A204.1 (cell line): Measurements from ENCODE around the gene FCAMR.

ENCODE experiments used
- FAIRE-seq: peaks from 2 replicates; lab custom pipeline; 2012; peaks lifted over from hg19 to GRCh38; lab: Jason Lieb, UNC

The FCAMR gene, protein sequence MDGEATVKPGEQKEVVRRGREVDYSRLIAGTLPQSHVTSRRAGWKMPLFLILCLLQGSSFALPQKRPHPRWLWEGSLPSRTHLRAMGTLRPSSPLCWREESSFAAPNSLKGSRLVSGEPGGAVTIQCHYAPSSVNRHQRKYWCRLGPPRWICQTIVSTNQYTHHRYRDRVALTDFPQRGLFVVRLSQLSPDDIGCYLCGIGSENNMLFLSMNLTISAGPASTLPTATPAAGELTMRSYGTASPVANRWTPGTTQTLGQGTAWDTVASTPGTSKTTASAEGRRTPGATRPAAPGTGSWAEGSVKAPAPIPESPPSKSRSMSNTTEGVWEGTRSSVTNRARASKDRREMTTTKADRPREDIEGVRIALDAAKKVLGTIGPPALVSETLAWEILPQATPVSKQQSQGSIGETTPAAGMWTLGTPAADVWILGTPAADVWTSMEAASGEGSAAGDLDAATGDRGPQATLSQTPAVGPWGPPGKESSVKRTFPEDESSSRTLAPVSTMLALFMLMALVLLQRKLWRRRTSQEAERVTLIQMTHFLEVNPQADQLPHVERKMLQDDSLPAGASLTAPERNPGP

DNA sequence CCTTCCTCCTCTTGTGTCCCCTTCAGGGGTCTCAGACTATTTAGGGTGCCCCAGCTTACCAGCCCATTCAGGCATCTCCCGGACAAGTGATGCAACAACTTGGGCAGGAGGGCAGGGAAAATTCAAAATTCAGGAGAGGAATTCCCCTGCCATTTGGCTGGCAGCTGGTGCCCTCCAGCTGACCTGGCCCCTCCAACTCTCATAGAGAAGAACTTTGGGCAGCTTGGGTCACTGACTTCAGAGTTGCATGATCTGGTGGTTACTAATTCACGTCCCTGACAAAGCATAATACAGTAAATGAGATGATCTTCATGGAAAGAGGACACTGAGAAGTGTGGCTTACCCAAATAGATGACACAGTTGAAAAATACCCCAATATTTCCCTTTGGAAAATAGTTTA, at the start of gene FCAMR:
FCAMR (minus strand) TSS at position 15 of the 400 bp plus-strand sequence. CDS start 335 bp downstream, outside the sequence.
- no peak for FAIRE-seq

DNA sequence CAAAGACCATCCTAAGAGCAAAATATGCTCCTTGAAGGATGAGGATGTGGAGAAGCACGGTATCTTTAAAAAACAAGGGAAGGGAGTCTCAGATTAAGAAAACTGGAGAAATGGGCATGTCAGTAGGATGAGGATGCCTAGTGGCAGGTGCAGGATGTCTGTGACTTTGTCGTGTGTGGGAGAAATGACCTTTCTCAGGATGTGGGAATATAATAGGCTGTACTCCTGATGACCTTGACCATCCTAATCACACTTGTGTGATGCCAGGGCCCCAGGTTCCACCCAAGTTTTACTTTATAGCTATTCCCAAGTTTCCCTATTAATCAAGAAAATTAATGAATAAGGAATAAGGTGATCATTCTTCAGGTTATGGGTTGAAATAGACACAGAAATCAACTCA, 49.4 kb upstream of the FCAMR start:
- FAIRE-seq: no peak

DNA sequence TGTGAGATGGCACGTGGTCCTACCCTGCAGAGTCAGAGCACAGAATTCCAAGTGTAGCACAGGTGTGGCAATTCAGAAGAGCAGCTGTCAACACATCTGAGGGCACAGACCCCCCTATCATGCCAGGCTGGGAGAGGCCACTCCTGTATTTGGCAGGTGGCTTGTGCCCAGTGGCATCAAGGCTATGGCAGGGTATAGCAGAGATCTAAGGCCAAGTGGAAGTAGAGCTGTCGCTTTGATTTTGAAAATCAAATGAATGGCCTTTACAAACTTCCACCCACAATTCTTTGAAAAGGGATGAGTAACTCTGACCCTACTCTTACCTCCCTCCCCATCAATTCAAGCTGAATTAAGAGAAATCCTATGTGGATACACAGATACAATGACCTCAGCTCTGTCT, 48.9 kb upstream of the FCAMR start:
- FAIRE-seq: no peak

DNA sequence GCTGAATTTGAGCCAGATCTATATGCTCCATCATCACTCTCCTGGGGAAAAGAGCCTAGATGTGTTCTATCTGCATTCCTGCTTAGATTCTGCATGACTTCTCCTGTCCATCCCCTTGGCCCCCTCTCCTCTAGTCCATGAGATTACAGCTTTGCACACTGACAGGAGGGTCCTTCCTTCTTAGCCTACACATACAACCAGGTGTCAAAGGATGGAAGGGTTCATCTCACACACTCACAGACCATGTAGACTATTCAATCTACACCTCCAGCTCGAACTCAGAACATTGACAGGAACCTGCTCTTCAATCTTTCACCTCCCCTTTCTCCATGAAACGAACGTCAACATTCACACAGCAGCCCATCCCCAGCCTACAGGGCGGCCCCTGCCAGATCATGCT, 48.4 kb upstream of the FCAMR start:
- FAIRE-seq: no peak

DNA sequence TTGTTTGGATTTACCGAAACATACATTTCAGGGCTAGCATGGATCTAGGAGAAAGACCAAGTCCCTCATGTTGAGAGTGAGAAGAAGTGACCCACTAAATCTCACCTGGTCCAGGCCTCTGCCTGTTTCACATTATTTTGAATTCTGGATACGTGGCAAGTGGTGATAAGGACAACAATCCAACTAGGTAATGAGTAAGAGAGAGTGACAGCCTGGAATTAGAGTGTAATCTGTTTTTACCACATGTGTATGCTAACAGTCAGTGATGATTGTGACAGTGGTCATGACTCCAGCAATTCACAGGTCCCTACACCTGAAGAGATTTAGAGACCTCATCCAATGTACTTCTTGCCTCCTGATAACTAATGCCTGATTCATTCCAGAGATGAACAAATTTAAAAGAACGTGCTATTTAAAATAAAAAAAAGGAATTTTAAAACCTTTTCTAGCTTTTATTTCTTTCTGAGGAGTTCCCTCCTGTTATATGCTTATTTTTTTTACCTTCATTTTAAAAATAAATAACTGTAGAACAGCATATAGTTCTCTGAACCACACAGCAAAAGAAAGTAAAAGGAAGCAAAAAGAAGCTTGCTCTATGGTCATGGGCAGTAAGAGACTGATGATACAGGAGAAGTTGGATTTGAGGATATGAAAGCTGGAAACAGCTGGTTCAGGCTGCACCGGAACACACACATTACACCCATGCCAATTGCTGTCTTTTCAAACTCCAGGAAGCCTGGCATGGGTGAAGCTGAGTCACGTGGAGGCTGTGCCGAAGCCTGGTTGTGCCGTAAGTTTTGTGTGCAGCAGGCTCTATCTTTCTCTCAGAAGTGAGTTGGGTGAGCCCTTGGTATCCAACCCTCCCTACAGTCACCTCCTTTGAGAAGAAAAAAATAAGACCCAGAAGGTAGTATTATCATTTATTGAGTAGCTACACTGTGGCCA, 47.6 kb upstream of the FCAMR start:
- FAIRE-seq: no peak

DNA sequence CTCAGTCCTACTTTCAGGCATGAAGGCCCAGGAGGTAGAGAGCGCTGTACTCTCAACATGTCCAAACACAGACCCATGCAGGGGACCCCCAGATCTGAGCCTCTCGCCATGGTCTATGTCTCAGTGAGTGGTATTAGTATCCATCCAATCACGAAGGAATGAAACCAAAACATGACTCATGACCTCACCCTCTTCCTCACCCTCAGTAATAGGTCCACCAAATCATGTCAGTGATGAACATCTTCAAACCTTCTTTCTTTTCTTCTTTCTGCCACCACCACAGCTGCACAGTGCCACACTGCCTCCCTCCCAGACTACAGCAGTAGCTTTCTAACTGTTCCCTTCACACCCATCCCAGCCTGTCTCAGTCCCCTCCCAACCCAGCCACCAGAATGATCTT, 45.5 kb upstream of the FCAMR start:
- no peak for FAIRE-seq

DNA sequence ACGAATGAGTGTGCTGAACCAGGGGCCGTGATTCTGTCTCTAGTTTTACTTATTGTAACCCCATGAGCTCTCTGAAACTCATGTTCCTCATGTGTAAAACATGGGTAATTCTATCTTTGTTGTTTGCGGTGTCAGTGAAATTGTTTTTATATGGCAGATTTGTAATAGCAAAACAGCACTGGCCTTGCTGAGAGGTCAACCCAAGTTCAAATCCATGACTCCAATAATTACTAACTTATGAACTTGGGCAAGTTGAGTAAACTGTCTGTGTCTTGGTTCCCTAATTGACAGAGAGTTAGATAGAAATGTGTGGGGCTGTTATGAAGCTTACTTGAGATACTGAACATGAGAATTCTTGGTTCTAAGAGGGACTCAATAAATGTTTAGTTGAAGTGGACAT, 44.5 kb upstream of the FCAMR start:
- no peak for FAIRE-seq

DNA sequence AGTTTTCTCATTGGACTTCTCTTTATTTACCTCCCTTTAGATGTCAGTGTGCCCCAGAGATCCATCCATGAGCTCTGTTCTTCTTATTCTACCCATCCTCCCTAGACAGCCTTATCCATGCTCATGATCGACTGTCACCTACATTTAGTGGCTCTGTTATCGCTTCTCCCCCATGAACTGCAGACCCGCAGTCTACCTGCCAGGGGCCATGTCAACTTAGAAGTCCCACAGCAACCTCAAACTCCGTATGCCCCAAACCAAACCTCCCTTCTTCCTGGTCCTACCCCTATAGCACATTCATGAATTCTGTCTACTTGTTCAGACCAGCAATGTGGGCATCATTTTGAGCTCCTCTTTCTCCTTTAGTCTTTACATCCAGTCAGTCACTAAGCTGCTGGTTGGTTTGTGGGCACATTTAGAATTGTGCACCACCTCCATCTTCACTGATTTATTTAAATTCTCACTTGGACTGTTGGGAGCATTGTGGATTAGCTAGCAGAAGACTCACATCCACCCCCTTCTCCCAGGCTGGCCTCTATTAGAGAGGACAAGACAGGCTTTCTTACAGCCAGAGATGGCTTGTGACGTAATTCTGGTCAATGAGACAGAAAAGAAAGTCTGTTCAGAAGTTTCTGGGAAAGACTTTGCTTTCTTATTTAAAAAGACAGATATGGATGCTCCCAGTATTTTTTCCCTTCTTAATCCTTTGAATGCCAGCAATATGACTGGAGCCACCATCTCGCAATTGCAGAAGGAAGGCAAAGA, 43.2 kb upstream of the FCAMR start:
- FAIRE-seq: no peak

DNA sequence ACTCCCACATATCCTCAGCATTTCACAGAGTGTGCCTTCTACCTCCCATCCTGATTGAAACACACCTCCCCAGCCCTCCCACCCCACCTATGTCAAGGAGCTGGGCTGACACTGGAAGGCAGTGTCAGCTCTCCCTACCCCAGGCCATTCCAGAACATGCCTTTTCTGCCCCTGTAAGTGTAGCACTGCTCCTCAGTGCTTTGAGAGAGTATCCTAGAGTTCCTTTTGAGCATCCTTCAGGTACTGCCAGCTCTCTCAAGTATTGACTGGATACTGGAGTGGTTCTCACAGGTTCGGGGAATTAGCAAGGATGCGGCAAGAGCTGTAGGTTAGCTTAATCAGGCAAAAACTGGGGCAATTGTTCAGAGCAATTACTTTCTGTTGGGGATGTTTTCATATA, 40.5 kb upstream of the FCAMR start:
- no peak for FAIRE-seq

DNA sequence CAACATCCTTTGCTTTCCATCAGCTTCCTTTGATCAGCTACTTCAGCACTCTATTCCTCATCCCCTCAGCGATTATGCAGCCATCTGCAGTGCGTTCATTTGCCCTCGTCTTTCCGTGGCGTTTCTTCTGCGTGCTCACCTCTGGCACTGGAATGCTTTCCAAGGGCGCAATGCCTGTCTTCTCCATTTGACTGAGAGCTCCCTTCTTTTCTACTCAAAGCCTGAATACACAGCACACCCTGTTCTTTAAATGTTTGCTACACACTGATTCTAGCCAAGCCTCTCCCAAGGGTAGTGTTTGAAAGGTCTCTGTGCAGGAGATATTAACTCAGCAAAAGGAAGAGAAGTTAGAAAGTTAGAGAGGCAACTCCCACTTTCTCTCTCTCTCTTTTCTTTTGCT, 39.7 kb upstream of the FCAMR start:
- FAIRE-seq: no peak

DNA sequence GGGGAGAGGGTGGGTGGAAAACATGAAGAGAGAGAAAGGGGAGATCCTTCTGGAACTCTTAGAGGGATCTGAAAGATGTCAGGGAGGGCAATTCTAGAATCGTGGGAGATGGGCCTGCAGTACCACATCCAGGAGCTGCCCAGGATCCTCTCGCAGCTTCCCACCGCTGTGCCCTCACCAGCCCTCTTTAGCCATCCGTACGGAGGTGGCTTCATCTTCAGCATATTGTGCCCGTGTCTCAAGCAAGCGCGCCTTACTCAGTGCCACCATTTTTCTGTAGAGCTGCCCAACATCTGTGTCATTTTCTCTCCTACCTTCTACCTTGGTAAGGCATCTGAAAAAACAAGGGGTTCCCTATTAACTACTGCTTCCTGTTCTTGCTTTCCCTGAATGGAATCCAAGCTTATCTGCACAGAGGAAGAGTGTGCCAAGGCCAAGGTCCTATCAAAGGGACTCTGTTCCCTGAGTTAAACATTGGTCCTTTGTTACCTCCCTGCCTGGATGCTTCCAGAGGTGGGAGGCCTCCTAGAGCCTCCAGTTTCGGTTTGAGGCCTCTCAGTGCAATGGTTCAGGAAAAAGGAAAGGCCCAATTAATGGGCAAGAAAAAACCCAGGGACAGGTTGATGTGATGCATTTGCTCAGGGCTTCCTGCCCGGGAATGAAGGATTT, 39.1 kb upstream of the FCAMR start:
- FAIRE-seq: no peak

DNA sequence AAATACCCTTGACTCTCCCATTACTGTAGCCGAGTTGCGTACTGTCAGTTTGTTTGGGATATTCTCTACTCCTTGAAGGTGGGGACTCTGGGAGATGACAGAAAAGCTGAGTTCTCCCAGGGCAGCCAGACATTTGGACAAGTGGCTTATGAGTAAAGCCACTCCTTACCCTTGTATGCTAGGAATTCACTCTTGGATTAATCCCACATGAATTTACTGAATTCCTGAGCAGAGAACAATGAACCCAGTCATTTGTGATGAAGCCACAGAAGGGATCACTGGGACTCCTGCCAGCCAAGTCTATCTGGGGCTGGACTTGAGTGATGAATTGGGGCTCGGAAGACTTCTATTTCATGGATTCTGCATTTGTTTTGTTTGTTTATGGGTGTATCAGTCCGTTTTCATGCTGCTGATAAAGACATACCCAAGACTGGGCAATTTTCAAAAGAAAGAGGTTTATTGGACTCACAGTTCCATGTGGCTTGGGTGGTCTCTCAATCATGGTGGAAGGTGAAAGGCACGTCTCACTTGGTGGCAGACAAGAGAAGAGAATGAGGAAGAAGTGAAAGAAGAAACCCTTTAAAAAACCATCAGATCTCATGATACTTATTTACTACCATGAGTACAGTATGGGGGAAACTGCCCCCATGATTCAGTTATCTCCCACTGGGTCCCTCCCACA, 37.2 kb upstream of the FCAMR start:
- no peak for FAIRE-seq

DNA sequence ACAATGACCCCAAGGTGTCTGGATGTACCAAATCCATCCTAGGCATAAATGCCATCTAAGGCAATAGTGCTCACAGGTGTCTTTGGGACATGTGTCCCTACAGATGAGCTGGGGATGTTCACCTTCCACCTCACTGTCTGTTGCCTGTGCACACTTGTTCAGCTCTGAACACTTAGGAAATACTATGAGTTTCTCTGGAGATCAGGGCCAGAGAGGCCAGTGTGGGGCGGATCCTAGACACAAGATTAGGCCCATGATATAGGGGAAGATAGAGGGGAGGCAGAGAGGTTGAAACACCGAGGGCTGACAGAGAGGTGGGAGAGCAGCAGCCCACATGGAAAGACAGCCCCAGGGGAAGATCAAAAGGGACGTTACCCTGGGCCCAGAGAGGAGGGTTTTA, 36.7 kb upstream of the FCAMR start:
- FAIRE-seq: no peak

DNA sequence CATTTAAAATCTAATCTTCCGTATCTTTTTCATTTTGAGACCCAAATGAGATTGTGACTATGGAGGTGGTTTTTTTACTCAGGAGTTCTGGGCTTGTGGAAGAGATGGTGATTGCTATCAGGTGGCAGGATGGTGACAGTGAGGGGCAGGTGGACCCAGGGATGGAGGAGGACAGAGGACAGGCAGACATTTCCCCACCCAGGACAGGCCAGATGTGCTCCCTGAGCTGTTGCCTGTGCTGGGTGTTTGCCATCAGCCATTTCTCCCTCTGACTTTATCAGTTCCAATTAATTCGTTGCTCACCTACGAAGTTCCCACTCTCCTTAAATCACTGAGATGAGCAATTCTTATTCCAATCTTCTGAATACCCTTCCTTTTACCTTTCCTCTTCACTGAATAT, 35.8 kb upstream of the FCAMR start:
- no peak for FAIRE-seq

DNA sequence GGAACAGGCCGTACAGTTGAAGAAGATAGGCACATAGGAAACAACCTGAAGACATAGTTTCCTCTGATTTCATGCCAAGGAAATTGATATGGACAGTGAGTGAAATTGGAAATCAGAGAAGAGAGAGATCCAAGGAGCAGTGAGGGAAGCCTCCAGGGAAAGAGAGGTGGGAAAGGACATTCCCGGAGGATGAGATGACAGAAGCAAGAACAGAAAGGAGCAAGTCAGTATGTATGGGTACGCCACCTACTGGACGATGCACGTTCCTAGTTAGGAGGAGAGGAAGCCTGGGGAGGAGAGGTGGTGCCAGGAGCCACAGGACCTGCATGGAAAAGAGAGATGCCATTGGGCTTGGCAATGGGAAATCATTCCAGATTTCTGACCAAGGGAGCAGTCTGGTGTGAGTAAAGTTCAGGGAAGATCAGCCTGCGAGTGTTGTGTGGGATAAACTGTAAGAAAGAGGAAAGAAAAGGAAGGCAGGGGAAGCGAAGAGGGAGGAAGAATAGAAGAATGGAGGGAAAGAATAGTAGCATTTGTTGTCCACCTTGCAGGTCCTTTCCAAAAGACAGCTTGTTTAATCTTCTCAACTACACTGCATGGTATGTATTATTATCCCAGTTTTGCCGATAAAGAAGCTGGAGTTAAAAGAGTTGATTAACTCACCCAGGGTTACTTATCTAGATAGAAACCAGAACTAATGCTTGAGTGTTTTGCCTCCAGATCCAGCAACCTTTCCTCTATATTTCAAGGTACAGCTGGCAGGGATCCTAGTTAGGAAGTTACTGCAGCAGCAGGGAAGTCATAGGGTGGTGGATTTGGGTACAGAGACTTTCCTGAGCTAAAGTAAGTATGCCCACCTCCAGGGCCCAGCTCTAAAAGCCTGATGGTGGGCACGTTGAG, 34.9 kb upstream of the FCAMR start:
- FAIRE-seq: no peak

DNA sequence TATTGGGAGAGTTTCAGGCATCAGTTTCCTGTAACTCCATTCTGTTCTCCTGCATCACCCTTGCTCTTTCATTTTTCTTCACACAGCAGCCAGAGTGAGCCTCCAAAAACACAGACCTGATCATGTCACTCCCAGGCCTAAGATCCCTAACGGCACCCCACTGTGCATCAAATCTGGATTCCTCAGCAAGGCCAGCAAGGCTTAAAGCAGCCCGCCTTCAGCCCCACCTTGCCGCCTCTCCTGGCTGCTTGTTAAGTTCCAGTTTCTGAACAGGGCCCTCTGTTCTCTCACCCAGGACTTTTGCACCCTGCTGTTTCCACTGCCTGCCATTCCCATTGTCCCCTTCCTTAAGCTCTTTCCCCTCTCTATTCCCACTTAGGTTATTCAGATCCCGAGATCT, 33.0 kb upstream of the FCAMR start:
- no peak for FAIRE-seq

DNA sequence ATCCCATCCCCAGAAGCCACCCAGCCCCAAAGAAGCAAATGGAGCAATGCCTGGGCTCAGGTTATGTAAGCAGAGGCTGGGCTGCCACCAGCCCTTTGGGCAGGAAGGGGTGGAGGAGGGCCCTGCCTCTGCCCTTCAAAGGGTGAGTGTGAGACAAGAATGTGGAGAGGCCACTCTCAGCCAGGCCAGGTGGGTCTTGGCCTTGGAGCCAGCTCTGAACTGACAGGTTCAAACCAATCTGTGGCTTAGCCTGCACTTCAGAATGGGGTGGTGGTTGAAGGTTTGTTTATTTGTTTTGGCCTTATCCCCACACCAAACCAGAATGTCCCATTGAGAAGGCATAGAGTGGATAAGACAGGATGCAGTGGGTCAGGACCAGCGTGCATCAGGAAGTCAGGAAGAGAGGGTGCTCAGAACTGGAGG, 32.5 kb upstream of the FCAMR start:
- no peak for FAIRE-seq

DNA sequence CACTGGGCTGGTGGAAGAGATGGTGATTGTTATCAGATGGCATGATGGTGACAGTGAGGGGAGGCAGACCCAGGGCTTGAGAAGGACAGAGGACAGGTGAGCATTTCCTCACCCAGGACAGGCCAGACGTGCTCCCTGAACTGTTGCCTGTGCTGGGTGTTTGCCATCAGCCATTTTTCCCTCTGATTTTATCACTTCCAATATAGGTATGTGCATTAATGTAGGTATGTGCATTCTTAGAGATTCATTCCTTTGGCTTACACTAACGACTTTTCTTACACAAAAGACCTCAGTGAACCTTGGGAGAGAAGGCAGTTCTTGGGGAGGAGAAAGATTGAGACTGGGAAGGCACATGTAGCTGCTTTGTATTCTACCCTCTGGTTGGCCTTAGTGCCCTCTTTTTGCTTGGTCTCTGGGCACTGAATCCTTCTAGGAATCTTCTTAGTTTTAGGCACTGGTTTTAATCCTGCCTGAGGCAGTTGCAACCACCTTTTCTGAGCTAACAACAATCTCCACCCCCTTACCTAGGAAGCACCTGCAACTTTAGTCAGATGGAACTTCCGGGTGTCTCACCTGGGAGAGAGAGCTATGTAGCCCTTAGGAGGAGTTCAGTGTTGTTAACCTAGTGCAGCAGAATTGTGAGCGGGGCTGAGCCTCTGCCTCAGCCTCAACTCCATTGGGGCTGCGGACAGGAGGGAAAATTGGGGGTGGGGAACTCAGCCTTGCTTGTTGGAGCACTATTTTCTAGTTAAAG, 31.4 kb upstream of the FCAMR start:
- FAIRE-seq: no peak

DNA sequence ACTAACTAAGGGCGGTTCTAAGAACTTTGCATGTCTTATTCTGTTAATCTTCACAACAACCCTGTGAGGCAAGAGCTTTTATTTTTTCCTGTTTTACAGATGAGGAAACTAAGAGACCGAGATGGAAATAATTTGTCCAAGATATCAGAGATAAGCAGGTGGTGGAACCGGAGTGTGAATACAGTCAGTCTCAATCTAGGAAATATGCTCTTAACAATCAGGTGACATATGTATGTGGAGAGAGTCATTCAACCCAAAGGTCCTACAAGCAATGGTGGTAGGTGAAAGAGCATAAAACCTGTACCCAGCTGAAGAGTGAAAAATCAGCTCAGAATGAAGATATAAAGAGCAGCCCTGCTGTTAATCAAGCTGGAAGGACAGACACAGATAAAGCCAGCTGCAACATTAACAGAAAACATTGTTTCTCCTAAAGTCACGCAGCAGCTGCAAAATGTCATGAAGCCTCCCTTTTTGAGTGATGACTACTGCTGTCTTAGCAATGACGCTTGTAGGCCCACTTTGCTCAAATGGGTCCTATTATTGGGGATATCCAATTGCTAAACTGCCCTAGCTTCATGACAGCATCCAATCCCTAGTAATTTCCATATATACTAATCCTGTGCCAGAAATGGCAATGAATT, 30.5 kb upstream of the FCAMR start:
- no peak for FAIRE-seq
